C4-2B (cell line): Measurements from ENCODE around the gene NMUR1.

Experiments used
- ZFX ChIP-seq: fragments of 450-650 bp; IDR thresholded peaks from 2 replicates; pipeline ENCODE4 v1.6.1; 2017
- TF ChIP-seq, protein P1 (sequence below): fragments of 450-650 bp; conservative IDR thresholded peaks from 2 replicates; pipeline ENCODE4 v1.5.1; 2017; ENCODE audit warnings: mild to moderate bottlenecking

DNA sequence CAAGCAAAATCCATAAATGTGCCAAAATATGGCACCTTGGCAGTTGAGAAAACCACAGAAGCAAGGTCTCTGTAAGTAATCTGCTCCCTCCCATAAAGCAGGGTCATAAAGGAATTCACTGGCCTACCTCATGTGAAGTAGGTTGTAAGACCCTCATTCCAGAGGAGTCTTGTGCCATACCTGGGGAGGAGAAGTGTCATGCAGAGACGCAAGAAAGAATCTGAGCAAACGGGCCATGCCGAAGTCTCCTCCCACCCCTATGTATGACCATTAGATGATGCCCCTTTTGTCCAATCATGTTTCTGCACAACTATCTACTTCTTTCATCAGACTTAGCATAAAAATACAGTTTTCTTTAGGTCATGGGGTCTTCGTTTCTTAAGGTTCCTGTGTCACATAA, 14.6 kb downstream of the NMUR1 start:
- TF ChIP-seq, protein P1, sequence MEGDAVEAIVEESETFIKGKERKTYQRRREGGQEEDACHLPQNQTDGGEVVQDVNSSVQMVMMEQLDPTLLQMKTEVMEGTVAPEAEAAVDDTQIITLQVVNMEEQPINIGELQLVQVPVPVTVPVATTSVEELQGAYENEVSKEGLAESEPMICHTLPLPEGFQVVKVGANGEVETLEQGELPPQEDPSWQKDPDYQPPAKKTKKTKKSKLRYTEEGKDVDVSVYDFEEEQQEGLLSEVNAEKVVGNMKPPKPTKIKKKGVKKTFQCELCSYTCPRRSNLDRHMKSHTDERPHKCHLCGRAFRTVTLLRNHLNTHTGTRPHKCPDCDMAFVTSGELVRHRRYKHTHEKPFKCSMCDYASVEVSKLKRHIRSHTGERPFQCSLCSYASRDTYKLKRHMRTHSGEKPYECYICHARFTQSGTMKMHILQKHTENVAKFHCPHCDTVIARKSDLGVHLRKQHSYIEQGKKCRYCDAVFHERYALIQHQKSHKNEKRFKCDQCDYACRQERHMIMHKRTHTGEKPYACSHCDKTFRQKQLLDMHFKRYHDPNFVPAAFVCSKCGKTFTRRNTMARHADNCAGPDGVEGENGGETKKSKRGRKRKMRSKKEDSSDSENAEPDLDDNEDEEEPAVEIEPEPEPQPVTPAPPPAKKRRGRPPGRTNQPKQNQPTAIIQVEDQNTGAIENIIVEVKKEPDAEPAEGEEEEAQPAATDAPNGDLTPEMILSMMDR: no peak
- TF ChIP-seq ZFX: no peak
